ENCODE data around the gene VPS37B.

VPS37B gene

DNA sequence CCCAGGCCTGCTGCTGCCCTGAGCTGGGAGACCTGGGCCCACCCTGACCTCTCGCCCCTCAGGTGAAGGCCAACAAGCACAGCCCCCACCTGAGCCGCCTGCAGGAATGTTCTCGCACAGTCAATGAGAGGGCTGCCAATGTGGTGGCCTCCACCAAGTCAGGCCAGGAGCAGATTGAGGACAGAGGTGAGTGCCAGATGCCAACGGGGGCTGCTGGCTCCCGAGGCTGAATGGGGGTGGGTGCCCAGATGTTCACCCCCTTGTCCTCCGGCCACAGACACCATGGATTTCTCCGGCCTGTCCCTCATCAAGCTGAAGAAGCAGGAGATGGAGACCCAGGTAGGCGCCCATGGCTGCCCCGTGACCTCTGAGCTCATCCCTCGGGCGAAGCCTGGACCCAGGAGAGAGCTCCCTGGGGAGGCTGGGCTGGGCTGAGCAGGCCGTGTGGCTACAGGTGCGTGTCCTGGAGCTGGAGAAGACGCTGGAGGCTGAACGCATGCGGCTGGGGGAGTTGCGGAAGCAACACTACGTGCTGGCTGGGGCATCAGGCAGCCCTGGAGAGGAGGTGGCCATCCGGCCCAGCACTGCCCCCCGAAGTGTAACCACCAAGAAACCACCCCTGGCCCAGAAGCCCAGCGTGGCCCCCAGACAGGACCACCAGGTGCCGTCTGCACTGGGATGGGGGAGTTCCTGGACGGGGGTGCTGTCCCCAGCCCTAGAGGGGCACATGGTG lies 34.9 kb downstream of the VPS37B start:
- in situ Hi-C loops (cut with HindIII; ENCODE audit: low sequenced_read_pairs): no loop called here
- TF ChIP-seq, protein P1, sequence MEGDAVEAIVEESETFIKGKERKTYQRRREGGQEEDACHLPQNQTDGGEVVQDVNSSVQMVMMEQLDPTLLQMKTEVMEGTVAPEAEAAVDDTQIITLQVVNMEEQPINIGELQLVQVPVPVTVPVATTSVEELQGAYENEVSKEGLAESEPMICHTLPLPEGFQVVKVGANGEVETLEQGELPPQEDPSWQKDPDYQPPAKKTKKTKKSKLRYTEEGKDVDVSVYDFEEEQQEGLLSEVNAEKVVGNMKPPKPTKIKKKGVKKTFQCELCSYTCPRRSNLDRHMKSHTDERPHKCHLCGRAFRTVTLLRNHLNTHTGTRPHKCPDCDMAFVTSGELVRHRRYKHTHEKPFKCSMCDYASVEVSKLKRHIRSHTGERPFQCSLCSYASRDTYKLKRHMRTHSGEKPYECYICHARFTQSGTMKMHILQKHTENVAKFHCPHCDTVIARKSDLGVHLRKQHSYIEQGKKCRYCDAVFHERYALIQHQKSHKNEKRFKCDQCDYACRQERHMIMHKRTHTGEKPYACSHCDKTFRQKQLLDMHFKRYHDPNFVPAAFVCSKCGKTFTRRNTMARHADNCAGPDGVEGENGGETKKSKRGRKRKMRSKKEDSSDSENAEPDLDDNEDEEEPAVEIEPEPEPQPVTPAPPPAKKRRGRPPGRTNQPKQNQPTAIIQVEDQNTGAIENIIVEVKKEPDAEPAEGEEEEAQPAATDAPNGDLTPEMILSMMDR (IDR thresholded peaks at IDR 0.05; ENCODE audit: low read depth, low read length, missing control alignments): no peak

DNA sequence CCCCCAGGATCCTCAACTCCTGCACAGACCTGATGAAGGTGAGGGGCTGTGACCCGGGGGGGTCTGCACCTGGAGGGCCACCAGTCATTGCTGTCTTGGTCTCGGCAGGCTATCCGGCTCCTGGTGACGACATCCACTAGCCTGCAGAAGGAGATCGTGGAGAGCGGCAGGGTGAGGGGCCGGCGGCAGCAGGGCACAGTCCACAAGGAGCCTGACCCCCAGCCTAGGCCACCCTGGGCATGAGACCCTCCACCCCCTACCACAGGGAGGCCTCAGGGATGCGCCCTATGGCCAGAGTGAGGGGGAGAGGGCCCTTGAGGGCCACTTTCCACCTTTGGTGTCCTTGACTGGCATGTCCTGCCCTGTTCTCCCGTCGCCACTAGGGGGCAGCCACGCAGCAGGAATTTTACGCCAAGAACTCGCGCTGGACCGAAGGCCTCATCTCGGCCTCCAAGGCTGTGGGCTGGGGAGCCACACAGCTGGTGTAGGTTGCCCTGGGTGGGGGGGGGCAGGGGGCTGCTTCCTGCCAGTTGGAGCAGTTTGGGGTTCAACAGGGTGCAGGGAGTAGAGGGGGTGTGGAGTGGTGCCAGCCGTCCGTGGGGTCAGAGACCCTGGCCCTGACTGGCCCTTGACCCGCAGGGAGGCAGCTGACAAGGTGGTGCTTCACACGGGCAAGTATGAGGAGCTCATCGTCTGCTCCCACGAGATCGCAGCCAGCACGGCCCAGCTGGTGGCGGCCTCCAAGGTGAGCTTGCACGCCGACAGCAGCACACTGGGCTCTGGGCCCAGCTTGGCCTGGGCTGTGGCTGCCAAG lies 35.7 kb downstream of the VPS37B start:
- in situ Hi-C loops (cut with HindIII; ENCODE audit: low sequenced_read_pairs): no loop called here
- TF ChIP-seq, protein P1 (IDR thresholded peaks at IDR 0.05; ENCODE audit: low read depth, low read length, missing control alignments): peak; percentile 85

More for the DNA sequence above, 34.9 kb downstream of the VPS37B start:
- DNase-seq (ENCODE audit: low read depth): no peak
- H3K4me3 ChIP-seq (ENCODE audit: low read depth, low read length): no peak overlapping the region

DNA sequence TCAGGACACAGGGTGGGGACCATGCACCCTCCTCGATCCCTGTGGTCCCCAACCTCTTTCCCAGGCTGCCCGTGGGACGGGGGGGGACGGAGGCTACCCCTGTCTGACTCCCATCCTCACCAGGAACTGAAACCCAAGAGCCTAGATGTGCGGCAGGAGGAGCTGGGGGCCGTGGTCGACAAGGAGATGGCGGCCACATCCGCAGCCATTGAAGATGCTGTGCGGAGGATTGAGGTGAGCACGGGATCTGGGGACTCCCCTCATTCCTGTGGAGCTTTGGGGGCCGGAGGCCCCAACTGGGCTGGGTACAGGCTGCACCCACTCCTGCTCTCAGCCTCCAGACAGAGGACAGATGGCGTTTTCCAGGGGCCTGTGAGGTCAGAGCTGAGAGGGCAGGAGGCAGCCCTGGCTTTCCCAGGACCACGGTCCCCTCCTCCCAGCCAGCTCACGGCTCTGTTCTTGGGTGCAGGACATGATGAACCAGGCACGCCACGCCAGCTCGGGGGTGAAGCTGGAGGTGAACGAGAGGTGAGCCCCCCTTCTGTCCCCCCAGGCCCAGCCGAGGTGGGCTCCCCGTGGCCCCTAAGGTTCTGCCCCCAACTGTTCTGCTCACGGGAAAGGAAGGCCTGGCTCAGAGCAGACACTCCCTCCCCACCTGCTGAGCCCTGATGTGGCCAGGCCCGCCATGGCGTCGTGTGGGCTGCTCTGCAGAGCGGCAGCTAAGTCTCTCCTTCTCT lies 36.5 kb downstream of the VPS37B start:
- in situ Hi-C loops (cut with HindIII; ENCODE audit: low sequenced_read_pairs): no loop called here

More for the DNA sequence above, 35.7 kb downstream of the VPS37B start:
- peak; percentile 50 for DNase-seq (ENCODE audit: low read depth)
- no peak overlapping the region for H3K4me3 ChIP-seq (ENCODE audit: low read depth, low read length)

DNA sequence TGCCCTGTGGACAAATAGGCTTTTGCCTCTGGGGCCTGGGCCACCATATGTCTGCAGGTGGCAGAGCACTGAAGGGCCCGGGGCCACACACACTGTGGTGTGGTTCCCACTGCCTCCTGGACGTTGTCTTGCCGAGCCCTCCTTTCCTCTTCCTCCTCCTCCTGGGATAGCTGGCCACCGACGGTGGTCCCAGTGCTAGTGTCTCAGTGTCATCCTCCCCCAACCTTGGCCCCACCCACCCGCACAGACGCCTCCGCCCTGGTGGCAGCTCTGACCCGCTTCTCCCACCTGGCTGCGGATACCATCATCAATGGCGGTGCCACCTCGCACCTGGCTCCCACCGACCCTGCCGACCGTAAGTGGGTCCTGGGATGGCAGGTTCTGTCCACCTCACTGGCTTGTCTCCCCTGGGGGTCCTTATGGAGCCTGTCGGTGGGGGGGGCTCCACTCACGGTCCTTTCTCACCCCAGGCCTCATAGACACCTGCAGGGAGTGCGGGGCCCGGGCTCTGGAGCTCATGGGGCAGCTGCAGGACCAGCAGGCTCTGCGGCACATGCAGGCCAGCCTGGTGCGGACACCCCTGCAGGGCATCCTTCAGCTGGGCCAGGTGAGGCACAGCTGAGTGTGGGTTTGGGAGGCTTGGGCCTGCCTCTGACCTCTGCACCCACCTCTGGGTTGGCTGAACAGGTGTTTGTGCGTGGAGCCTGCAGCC lies 37.2 kb downstream of the VPS37B start:
- TF ChIP-seq, protein P1 (IDR thresholded peaks at IDR 0.05; ENCODE audit: low read depth, low read length, missing control alignments): no peak
- no peak overlapping the region for H3K4me3 ChIP-seq (ENCODE audit: low read depth, low read length)
- DNase-seq (ENCODE audit: low read depth): no peak
- in situ Hi-C loops (cut with HindIII; ENCODE audit: low sequenced_read_pairs): no loop called here

More for the DNA sequence above, 36.5 kb downstream of the VPS37B start:
- H3K4me3 ChIP-seq (ENCODE audit: low read depth, low read length): no peak overlapping the region
- TF ChIP-seq, protein P1 (IDR thresholded peaks at IDR 0.05; ENCODE audit: low read depth, low read length, missing control alignments): no peak
- no peak for DNase-seq (ENCODE audit: low read depth)

DNA sequence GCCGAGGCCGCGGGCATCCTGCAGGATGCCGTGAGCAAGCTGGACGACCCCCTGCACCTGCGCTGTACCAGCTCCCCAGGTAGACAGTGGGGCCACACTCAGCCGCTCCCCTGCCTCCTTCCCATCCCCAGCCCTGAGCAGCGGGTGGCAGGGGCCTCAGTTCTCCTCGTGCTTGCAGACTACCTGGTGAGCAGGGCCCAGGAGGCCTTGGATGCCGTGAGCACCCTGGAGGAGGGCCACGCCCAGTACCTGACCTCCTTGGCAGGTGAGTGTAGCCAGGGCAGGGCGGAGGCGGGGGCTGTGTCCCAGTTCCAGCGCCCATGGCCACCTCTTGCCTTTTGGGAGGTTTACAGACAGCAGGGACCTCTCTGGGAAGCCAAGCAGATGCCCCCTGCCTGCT lies 37.8 kb downstream of the VPS37B start:
- TF ChIP-seq, protein P1 (IDR thresholded peaks at IDR 0.05; ENCODE audit: low read depth, low read length, missing control alignments): no peak
- H3K4me3 ChIP-seq (ENCODE audit: low read depth, low read length): no peak overlapping the region
- DNase-seq (ENCODE audit: low read depth): no peak
- in situ Hi-C loops (cut with HindIII; ENCODE audit: low sequenced_read_pairs): no loop called here

Data from astrocyte of the cerebellum (primary cell).